Ascending aorta (tissue), 2 donors: ENCODE data around the gene CDHR2. TPM values are rescaled to one million over a fixed set of nuclear protein-coding genes. Genes with fewer than 3 reads are reported as not detected.
A peak's percentile ranks its signal among the peaks of the same experiment; 100 is the strongest.

Experiments
- DNase-seq, 2 donors: peaks; one replicate each; pipeline ENCODE4 v3.0.0-alpha.2; 2019; ENCODE audit warnings: low spot score in 2 of 2
- H3K27ac ChIP-seq, 2 donors: fragments of 200-600 bp; sonication (generic); one replicate each; pipeline ENCODE4 v1.5.1; 2016 to 2017; ENCODE audit warnings: mild to moderate bottlenecking in 1 of 2
- H3K27me3 ChIP-seq: fragments of 200-600 bp; sonication (generic); one replicate; pipeline ENCODE4 v1.5.1; 2017
- H3K36me3 ChIP-seq, 2 donors: fragments of 200-600 bp; sonication (generic); one replicate each; pipeline ENCODE4 v1.5.1; 2016
- H3K4me1 ChIP-seq, 2 donors: fragments of 200-600 bp; sonication (generic); one replicate each; pipeline ENCODE4 v1.5.1; 2016 to 2017; ENCODE audit warnings: mild to moderate bottlenecking in 1 of 2
- H3K4me3 ChIP-seq, 2 donors: fragments of 200-600 bp; sonication (generic); one replicate each; pipeline ENCODE4 v1.5.1; 2016 to 2017; ENCODE audit warnings: mild to moderate bottlenecking in 1 of 2
- H3K9me3 ChIP-seq, 2 donors: fragments of 200-600 bp; sonication (generic); one replicate each; pipeline ENCODE4 v1.5.1; 2016
- intact Hi-C: fragments of 100-400 bp; cut with DNase I; formaldehyde crosslinking; loops from one replicate; pipeline ENCODE4 v1.15.1; 2023
- total RNA-seq: library from RNA; depleted of rRNA; stranded (reverse); fragments of >200 nt; gene quantifications from one replicate; pipeline ENCODE4 v1.1.0, GENCODE V29; 2016
- TF ChIP-seq, protein P1 (sequence below), 3 experiments: fragments of 200-600 bp in 2 of 3; fragments of 450-650 bp in 1 of 3; sonication (generic) in 2 of 3; IDR thresholded peaks; one replicate each; pipeline ENCODE4 v1.5.1; 2016 to 2019; ENCODE audit warnings: antibody characterized with exemption in 3 of 3, mild to moderate bottlenecking in 1 of 3, moderate library complexity in 1 of 3

Gene CDHR2
- total RNA-seq, 1 donor from 2014 or later: not detected

- intact Hi-C loops: loop anchor here (5.0 kb wide), 1 partner anchor 472 kb away; the partner anchor contains the start of gene UIMC1
- Histone ChIP-seq H3K36me3 (peaks cover 15 to 18% of the 10 kb centered on the region in 2 donors), H3K4me3 (peak overlapping the region; percentile 76 to 85), H3K27me3 (no peaks in the 10 kb centered on the region), H3K27ac (peak overlapping the region; percentile 91 to 97), H3K9me3 (no peaks in the 10 kb centered on the region), H3K4me1 (peaks cover 10 to 39% of the 10 kb centered on the region in 2 donors)
- TF ChIP-seq, protein P1, sequence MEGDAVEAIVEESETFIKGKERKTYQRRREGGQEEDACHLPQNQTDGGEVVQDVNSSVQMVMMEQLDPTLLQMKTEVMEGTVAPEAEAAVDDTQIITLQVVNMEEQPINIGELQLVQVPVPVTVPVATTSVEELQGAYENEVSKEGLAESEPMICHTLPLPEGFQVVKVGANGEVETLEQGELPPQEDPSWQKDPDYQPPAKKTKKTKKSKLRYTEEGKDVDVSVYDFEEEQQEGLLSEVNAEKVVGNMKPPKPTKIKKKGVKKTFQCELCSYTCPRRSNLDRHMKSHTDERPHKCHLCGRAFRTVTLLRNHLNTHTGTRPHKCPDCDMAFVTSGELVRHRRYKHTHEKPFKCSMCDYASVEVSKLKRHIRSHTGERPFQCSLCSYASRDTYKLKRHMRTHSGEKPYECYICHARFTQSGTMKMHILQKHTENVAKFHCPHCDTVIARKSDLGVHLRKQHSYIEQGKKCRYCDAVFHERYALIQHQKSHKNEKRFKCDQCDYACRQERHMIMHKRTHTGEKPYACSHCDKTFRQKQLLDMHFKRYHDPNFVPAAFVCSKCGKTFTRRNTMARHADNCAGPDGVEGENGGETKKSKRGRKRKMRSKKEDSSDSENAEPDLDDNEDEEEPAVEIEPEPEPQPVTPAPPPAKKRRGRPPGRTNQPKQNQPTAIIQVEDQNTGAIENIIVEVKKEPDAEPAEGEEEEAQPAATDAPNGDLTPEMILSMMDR (IDR thresholded peaks at IDR 0.05): no peak
- no peak for DNase-seq
Observed at GRCh38 chr5:176535664-176536131, 13.4 kb upstream of the CDHR2 start.

DNA sequence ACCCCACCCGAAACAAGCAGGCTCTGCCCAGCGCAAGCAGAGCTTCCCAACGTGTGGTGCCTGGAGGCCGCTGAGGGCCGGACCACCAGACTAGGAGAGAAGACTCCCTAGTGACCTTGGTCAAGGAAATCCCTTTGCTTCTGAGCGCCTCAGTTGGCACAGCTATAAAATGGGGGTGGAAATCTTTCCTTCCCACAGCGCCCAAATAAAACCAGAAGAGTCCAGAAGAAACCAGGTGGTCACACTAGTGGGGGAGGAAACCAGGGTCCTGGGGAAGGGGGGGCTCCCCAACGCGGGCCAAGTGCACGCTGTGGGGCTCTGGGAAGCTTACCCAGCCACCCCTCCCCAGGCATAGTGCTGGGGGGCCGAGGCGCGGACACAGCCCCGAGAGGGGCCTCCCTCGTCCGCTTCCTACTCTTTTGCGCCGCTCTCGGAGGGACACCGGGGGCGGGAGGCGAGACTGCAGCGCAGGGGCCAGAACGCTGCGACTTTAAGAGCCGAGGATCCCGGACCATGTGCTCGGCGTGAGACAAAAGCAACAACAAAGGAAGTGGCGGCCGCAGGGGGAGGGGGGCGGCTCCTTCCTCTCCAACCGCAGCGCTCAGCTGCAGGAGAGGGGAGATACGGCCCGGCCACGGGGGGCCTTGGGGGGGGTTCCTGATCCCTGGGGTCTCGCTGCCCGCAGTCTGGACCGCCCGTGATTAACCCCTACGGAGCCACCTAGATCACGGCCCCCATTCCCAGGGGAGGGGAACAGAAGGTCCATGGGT lies 12.8 kb upstream of the CDHR2 start:
- Histone ChIP-seq H3K9me3 (no peaks in the 10 kb centered on the region), H3K27ac (peak overlapping the region; percentile 91 to 97), H3K36me3 (peaks cover 9 to 12% of the 10 kb centered on the region in 2 donors), H3K4me3 (peak overlapping the region; percentile 76 to 85), H3K4me1 (peaks cover 10 to 39% of the 10 kb centered on the region in 2 donors), H3K27me3 (no peaks in the 10 kb centered on the region)
- TF ChIP-seq, protein P1 (IDR thresholded peaks at IDR 0.05): no peak
- DNase-seq: peak in 1 of 2 donors; percentile 89
- intact Hi-C loops: loop anchor here (5.0 kb wide), 1 partner anchor 471 kb away; the partner anchor contains the start of gene UIMC1

DNA sequence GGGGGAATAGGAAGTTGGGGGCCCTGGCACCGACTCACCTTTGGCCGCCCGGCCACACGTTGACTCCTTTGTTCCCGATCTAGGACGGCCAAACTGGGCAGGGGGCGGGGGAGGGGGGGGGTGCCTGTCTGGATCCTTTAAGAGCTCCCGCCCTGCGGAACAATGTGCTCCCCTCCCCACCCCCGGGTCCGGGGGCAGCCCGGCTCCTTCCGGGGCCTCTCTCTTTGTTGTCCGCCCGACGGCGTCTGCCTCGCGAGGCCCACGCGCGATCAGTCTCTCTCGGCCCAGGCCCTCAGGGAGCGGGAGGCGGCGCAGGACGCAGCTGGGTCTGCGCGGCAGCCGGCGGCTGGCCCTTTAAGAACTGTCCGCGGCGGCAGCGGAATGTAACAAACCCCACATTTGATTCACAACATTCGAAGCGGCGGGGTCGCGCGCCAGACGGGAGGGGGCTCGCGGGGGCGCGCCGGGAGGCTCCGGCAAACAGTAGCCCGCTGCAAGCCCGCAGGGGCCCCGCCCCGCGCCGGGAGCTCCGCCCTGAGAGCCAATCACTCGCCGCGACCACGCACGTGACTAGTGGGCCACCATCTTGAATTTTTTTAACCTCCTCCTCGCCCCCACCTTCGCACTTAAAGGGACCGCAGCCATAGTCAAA lies 12.1 kb upstream of the CDHR2 start, which contains the start of gene RNF44:
Gene RNF44 (minus strand): TSS at position 501 of the 652 bp plus-strand sequence. CDS start 4,930 bp downstream, outside the sequence.
- H3K27me3 ChIP-seq: no peaks in the 10 kb centered on the region
- H3K9me3 ChIP-seq: no peaks in the 10 kb centered on the region
- H3K36me3 ChIP-seq: peaks cover 2 to 5% of the 10 kb centered on the region in 2 donors
- H3K4me3 ChIP-seq: peak within 1 kb of the TSS; percentile 76 to 85
- peak; percentile 95 to 99 for DNase-seq
- H3K27ac ChIP-seq: peak within 1 kb of the TSS; percentile 91 to 97
- intact Hi-C loops: loop anchor here (1.0 to 5.0 kb wide), 5 partner anchors 89 to 470 kb away; partner anchors contain the start of genes CLTB, FAF2, TSPAN17 and UIMC1
- TF ChIP-seq, protein P1 (IDR thresholded peaks at IDR 0.05): no peak
- peaks cover 10 to 39% of the 10 kb centered on the region in 2 donors for H3K4me1 ChIP-seq

DNA sequence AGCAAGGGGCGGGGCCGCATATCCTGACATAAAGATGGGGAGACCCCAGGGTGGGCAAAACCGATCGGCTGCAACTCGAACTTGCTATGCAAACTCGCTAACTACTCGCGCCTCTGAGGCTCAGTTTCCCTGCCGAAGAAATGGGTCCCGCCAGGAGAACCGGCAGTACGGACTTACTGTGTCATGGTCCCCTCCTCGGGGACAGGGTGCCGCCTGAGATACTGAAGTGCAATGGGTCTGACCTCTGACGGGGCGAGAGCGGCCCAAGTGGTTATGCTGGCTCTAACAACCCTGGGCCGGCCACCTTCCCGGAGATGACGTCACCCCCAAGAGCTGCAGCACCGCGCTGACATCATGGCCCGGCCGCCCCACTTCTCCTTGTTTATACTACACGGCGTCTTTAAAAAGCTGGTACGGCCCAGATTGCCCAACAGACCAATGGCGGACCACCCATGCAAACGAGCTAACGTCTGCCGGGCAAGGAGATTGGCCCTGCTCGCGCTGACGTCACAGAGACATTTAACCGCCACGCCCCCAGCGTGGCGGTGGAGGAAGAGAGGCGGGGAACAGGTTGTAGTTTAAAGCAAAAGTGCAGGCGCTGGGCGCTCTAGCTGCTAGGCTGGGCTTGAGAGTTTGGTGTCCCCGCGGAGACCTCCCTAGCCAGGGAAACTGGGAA lies 11.4 kb upstream of the CDHR2 start:
- DNase-seq: peak; percentile 100

More for the DNA sequence above, 11.4 kb upstream of the CDHR2 start:
- TF ChIP-seq, protein P1 (IDR thresholded peaks at IDR 0.05): no peak
- peak overlapping the region; percentile 76 to 85 for H3K4me3 ChIP-seq
- peak overlapping the region; percentile 91 to 97 for H3K27ac ChIP-seq
- no peaks in the 10 kb centered on the region for H3K9me3 ChIP-seq
- no peaks in the 10 kb centered on the region for H3K27me3 ChIP-seq
- intact Hi-C loops: loop anchor here (1.0 to 5.0 kb wide), 5 partner anchors 89 to 470 kb away; partner anchors contain the start of genes CLTB, FAF2, TSPAN17 and UIMC1
- H3K4me1 ChIP-seq: peaks cover 10 to 41% of the 10 kb centered on the region in 2 donors
- H3K36me3 ChIP-seq: peaks cover 0 to 2% of the 10 kb centered on the region in 2 donors
